H1 (cell line): ENCODE data around the gene RFPL2. TPM values are rescaled to one million over a fixed set of nuclear protein-coding genes. Genes with fewer than 3 reads are reported as not detected.

Experiments used
- CTCF ChIA-PET: fragments of 300-600 bp; sonication (Branson Sonifier 250); formaldehyde crosslinking; loops from one replicate; lab custom pipeline; 2021; ENCODE audit not compliant: partially characterized antibody; lab: Charles Lee
- POLR2A ChIA-PET: fragments of 300-600 bp; sonication (Branson Sonifier 250); formaldehyde crosslinking; loops from one replicate; lab custom pipeline; 2021; ENCODE audit warnings: inconsistent platforms; ENCODE audit not compliant: partially characterized antibody; lab: Charles Lee
- DNase-seq, 2 experiments: peaks; one replicate each; pipeline versions ENCODE4 v3.0.0 to v3.0.0-alpha.2; 2010 to 2022; ENCODE audit warnings: low spot score in 2 of 2, low read depth in 1 of 2, mixed read lengths in 1 of 2
- FAIRE-seq: peaks from 2 replicates; lab custom pipeline; 2011; peaks lifted over from hg19 to GRCh38; lab: Jason Lieb, UNC
- H2AFZ ChIP-seq: 2 replicates; pipeline ENCODE4 v1.8.1; 2012; ENCODE audit warnings: low read length, inconsistent platforms
- H2AK5ac ChIP-seq: 2 replicates; pipeline ENCODE4 v1.6.1; 2013; ENCODE audit warnings: low read depth, low read length
- H2BK120ac ChIP-seq: replicated peaks from 2 replicates; pipeline ENCODE3; 2013; ENCODE audit warnings: low read depth, low read length, inconsistent platforms
- H2BK12ac ChIP-seq: 2 replicates; pipeline ENCODE4 v1.6.1; 2013; ENCODE audit warnings: low read depth, low read length
- H2BK15ac ChIP-seq: 2 replicates; pipeline ENCODE4 v1.6.1; 2013; ENCODE audit warnings: low read length
- H2BK20ac ChIP-seq: 2 replicates; pipeline ENCODE4 v1.6.1; 2013; ENCODE audit warnings: low read length
- H2BK5ac ChIP-seq: 2 replicates; pipeline ENCODE4 v1.6.1; 2013; ENCODE audit warnings: low read depth, low read length
- H3K14ac ChIP-seq: 2 replicates; pipeline ENCODE4 v1.6.1; 2013; ENCODE audit warnings: inconsistent platforms; ENCODE audit not compliant: insufficient read length
- H3K18ac ChIP-seq: 2 replicates; pipeline ENCODE4 v1.6.1; 2013; ENCODE audit warnings: low read length; ENCODE audit errors: extremely low read depth
- H3K23ac ChIP-seq: 2 replicates; pipeline ENCODE4 v1.6.1; 2013; ENCODE audit warnings: inconsistent platforms; ENCODE audit not compliant: insufficient read length
- H3K23me2 ChIP-seq: 2 replicates; pipeline ENCODE4 v1.6.1; 2013; ENCODE audit warnings: low read depth, low read length
- H3K27ac ChIP-seq: 2 replicates; pipeline ENCODE4 v1.6.1; 2011; ENCODE audit warnings: low read depth, low read length, inconsistent platforms
- H3K27me3 ChIP-seq, 4 experiments: replicated peaks in 1 of 4; 1 replicate in 1 of 4; 2 replicates in 3 of 4; pipeline versions ENCODE4 v1.6.1 to v1.8.1; 2011 to 2013; ENCODE audit warnings: low read length in 3 of 4, mild to moderate bottlenecking in 3 of 4, inconsistent platforms in 2 of 4, mixed read lengths in 2 of 4, moderate library complexity in 1 of 4; ENCODE audit not compliant: control insufficient read depth in 3 of 4, insufficient read depth in 3 of 4; ENCODE audit errors: extremely low read depth in 1 of 4
- H3K36me3 ChIP-seq, 4 experiments: 2 replicates each; pipeline versions ENCODE4 v1.6.1 to v1.8.1; 2011 to 2013; ENCODE audit warnings: mild to moderate bottlenecking in 4 of 4, low read length in 3 of 4, moderate library complexity in 2 of 4, control low read depth in 1 of 4, inconsistent platforms in 1 of 4; ENCODE audit not compliant: insufficient read depth in 4 of 4, control insufficient read depth in 2 of 4
- H3K4ac ChIP-seq: replicated peaks from 2 replicates; pipeline ENCODE3; 2013; ENCODE audit warnings: low read length, low read depth, mixed read lengths, inconsistent platforms; ENCODE audit not compliant: insufficient read length
- H3K4me1 ChIP-seq, 4 experiments: replicated peaks in 1 of 4; 1 replicate in 1 of 4; 2 replicates in 3 of 4; pipeline versions ENCODE4 v1.6.1 to v1.8.1; 2011 to 2013; ENCODE audit warnings: low read length in 3 of 4, inconsistent platforms in 2 of 4, mixed read lengths in 1 of 4; ENCODE audit not compliant: insufficient read depth in 4 of 4, control insufficient read depth in 3 of 4
- H3K4me2 ChIP-seq, 2 experiments: 2 replicates each; pipeline versions ENCODE4 v1.6.1 to v1.8.1; 2011 to 2013; ENCODE audit warnings: low read depth in 2 of 2, low read length in 2 of 2, control low read depth in 1 of 2, inconsistent platforms in 1 of 2, mild to moderate bottlenecking in 1 of 2; ENCODE audit not compliant: insufficient read depth in 1 of 2
- H3K4me3 ChIP-seq, 4 experiments: fragments of 200-600, 300-600 bp in 1 of 4; sonication (generic), shearing (Covaris generic), sonication (Bioruptor Twin) in 1 of 4; 2 replicates each; pipeline versions ENCODE4 v1.5.1 to v1.8.1; 2011 to 2016; ENCODE audit warnings: low read length in 4 of 4, low read depth in 3 of 4, control low read depth in 2 of 4, inconsistent platforms in 2 of 4, mild to moderate bottlenecking in 2 of 4, mixed read lengths in 1 of 4, moderate library complexity in 1 of 4; ENCODE audit not compliant: insufficient read depth in 2 of 4; ENCODE audit errors: extremely low read depth in 1 of 4
- H3K56ac ChIP-seq: replicated peaks from 2 replicates; pipeline ENCODE3; 2013; ENCODE audit warnings: low read depth, mild to moderate bottlenecking, mixed read lengths, low read length, inconsistent platforms; ENCODE audit not compliant: insufficient read length
- H3K79me1 ChIP-seq: 2 replicates; pipeline ENCODE4 v1.6.1; 2013; ENCODE audit warnings: low read depth, low read length, control low read depth
- H3K79me2 ChIP-seq, 2 experiments: 2 replicates each; pipeline versions ENCODE4 v1.6.1 to v1.8.1; 2012 to 2013; ENCODE audit warnings: low read length in 2 of 2, mild to moderate bottlenecking in 2 of 2, inconsistent platforms in 1 of 2; ENCODE audit not compliant: insufficient read depth in 2 of 2, control insufficient read depth in 1 of 2
- H3K9ac ChIP-seq, 4 experiments: replicated peaks in 1 of 4; 1 replicate in 1 of 4; 2 replicates in 3 of 4; pipeline versions ENCODE4 v1.6.1 to v1.8.1; 2011 to 2013; ENCODE audit warnings: low read depth in 3 of 4, low read length in 3 of 4, control low read depth in 2 of 4, mild to moderate bottlenecking in 2 of 4, moderate library complexity in 2 of 4, inconsistent platforms in 1 of 4; ENCODE audit errors: extremely low read depth in 1 of 4
- H3K9me3 ChIP-seq, 2 experiments: 2 replicates each; pipeline versions ENCODE4 v1.6.1 to v1.8.1; 2012 to 2013; ENCODE audit warnings: mild to moderate bottlenecking in 2 of 2, moderate library complexity in 2 of 2, control low read depth in 1 of 2, inconsistent platforms in 1 of 2, low read depth in 1 of 2, low read length in 1 of 2, mixed read lengths in 1 of 2; ENCODE audit not compliant: insufficient read depth in 2 of 2
- H4K20me1 ChIP-seq, 2 experiments: replicated peaks in 1 of 2; 2 replicates each; pipeline versions ENCODE3 to v1.8.1; 2011 to 2013; ENCODE audit warnings: inconsistent platforms in 2 of 2, low read length in 2 of 2, mild to moderate bottlenecking in 1 of 2; ENCODE audit not compliant: insufficient read depth in 2 of 2, control insufficient read depth in 1 of 2
- H4K5ac ChIP-seq: 2 replicates; pipeline ENCODE4 v1.6.1; 2013; ENCODE audit warnings: low read length, low read depth, mixed read lengths, inconsistent platforms; ENCODE audit not compliant: insufficient read length
- H4K8ac ChIP-seq: 2 replicates; pipeline ENCODE4 v1.8.0; 2013; ENCODE audit warnings: mild to moderate bottlenecking, moderate library complexity, low read length, inconsistent platforms; ENCODE audit not compliant: insufficient read depth; ENCODE audit errors: extremely low read depth
- H4K91ac ChIP-seq: replicated peaks from 2 replicates; pipeline ENCODE3; 2013; ENCODE audit warnings: low read length, mixed read lengths, inconsistent platforms; ENCODE audit not compliant: insufficient read length
- EZH2 ChIP-seq: fragments of 200-600 bp; sonication (generic); IDR thresholded peaks from 2 replicates; pipeline ENCODE4 v1.7.1; 2012; ENCODE audit warnings: low read depth, mild to moderate bottlenecking, moderate library complexity, low read length, inconsistent platforms; ENCODE audit not compliant: severe bottlenecking
- FOSL1 ChIP-seq: IDR thresholded peaks from 2 replicates; pipeline ENCODE4 v1.6.1; 2011; ENCODE audit warnings: mild to moderate bottlenecking, low read depth, low read length, moderate library complexity; ENCODE audit not compliant: insufficient read depth
- GABPA ChIP-seq: IDR thresholded peaks from 2 replicates; pipeline ENCODE4 v1.6.1; 2011; ENCODE audit warnings: mild to moderate bottlenecking, low read length, moderate library complexity, borderline replicate concordance; ENCODE audit not compliant: insufficient read depth
- GTF2F1 ChIP-seq: IDR thresholded peaks from 2 replicates; pipeline ENCODE4 v1.6.1; 2012; ENCODE audit warnings: low read depth, low read length, improper control_type of control experiment, borderline replicate concordance
- RBBP5 ChIP-seq: IDR thresholded peaks from 2 replicates; pipeline ENCODE4 v1.7.1; 2012; ENCODE audit warnings: low read depth, mild to moderate bottlenecking, inconsistent platforms, low read length, moderate library complexity, borderline replicate concordance
- RNF2 ChIP-seq: fragments of 200-900, 300-1000 bp; sonication (generic); IDR thresholded peaks from 2 replicates; pipeline ENCODE4 v1.7.1; 2016; ENCODE audit warnings: borderline replicate concordance, low read depth, mild to moderate bottlenecking, antibody characterized with exemption, low read length; ENCODE audit not compliant: poor library complexity, severe bottlenecking; ENCODE audit errors: missing control alignments
- RXRA ChIP-seq: IDR thresholded peaks from 2 replicates; pipeline ENCODE4 v1.6.1; 2011; ENCODE audit warnings: low read depth, mild to moderate bottlenecking, low read length, moderate library complexity; ENCODE audit not compliant: insufficient read depth
- TAF1 ChIP-seq: IDR thresholded peaks from 2 replicates; pipeline ENCODE4 v1.6.1; 2011; ENCODE audit warnings: mild to moderate bottlenecking, low read depth, low read length
- WGBS, 2 experiments: shearing (Covaris generic) in 1 of 2; methylation state at CpG; one replicate each; pipeline versions ENCODE4 v1.1.6 to v1.1.7; 2013 to 2015; ENCODE audit warnings: low lambda C conversion rate in 2 of 2, mixed read lengths in 2 of 2, inconsistent platforms in 1 of 2, low coverage in 1 of 2, missing lambda C conversion rate in 1 of 2; ENCODE audit not compliant: insufficient replicate concordance in 2 of 2, insufficient coverage in 1 of 2, insufficient read length in 1 of 2; ENCODE audit errors: extremely low coverage in 1 of 2, missing lambda C conversion rate in 1 of 2; 5-methylcytosine and 5-hydroxymethylcytosine counted together
- long read RNA-seq, 2 experiments: library from RNA in 1 of 2; library from capped mRNA in 1 of 2; stranded (forward); transcript quantifications; one replicate each; pipeline ENCODE4 v2.0.0, GENCODE V29; 2021; ENCODE audit warnings: inconsistent platforms in 1 of 2
- polyA minus RNA-seq, 3 experiments: library from RNA; depleted of rRNA, polyadenylated mRNA; stranded (reverse); fragments of >200 nt; gene quantifications; 1 replicate in 2 of 3; 2 replicates in 1 of 3; pipeline ENCODE4 v1.2.3, GENCODE V29; 2011
- polyA plus RNA-seq, 7 experiments: library from polyadenylated mRNA; depleted of rRNA in 3 of 7; stranded (reverse) in 5 of 7; unstranded in 2 of 7; fragments of >200 nt in 5 of 7; fragments of 200-250 nt in 2 of 7; gene quantifications; 1 replicate in 5 of 7; 2 replicates in 1 of 7; 4 replicates in 1 of 7; pipeline versions ENCODE4 v1.2.1 to v1.2.3, GENCODE V29; 2011 to 2013; ENCODE audit warnings: missing spikeins in 2 of 7, mixed read lengths in 2 of 7
- total RNA-seq: library from RNA; stranded (reverse); fragmentation: NEBNext Ultra II Directional; extraction: Animal tissue kit (Norgen Biotek cat#: 25700); gene quantifications from 2 replicates; pipeline ENCODE4 v1.2.1, GENCODE V29; 2021

Gene RFPL2
- total RNA-seq (0.19 TPM in 1 of 2 replicates, not detected in the other), polyA plus RNA-seq (2011; rRNA removed) (0.05 and 0.15 TPM in 2 replicates), polyA minus RNA-seq (2011; rRNA and poly(A)+ RNA removed) (0.16 and 0.24 TPM in 2 replicates)
- 0.23 TPM for polyA plus RNA-seq (2011; cell fraction: cytosol; rRNA removed)
- 0.16 TPM for polyA plus RNA-seq (2011; cell fraction: nucleus; rRNA removed)
- 0.27 to 0.29 TPM (median 0.29 TPM) in 3 of 4 replicates, not detected in the other for polyA plus RNA-seq (2012, experiment 1 of 2)
- polyA plus RNA-seq (2012, experiment 2 of 2): not detected
- 0.12 TPM for polyA plus RNA-seq (2013, experiment 1 of 2)
- polyA plus RNA-seq (2013, experiment 2 of 2): 0.07 TPM
- not detected for polyA minus RNA-seq (2011; cell fraction: cytosol; rRNA and poly(A)+ RNA removed)
- not detected for polyA minus RNA-seq (2011; cell fraction: nucleus; rRNA and poly(A)+ RNA removed)
- long read RNA-seq, experiment 1: 0 reads
- long read RNA-seq, experiment 2: 0 reads

DNA sequence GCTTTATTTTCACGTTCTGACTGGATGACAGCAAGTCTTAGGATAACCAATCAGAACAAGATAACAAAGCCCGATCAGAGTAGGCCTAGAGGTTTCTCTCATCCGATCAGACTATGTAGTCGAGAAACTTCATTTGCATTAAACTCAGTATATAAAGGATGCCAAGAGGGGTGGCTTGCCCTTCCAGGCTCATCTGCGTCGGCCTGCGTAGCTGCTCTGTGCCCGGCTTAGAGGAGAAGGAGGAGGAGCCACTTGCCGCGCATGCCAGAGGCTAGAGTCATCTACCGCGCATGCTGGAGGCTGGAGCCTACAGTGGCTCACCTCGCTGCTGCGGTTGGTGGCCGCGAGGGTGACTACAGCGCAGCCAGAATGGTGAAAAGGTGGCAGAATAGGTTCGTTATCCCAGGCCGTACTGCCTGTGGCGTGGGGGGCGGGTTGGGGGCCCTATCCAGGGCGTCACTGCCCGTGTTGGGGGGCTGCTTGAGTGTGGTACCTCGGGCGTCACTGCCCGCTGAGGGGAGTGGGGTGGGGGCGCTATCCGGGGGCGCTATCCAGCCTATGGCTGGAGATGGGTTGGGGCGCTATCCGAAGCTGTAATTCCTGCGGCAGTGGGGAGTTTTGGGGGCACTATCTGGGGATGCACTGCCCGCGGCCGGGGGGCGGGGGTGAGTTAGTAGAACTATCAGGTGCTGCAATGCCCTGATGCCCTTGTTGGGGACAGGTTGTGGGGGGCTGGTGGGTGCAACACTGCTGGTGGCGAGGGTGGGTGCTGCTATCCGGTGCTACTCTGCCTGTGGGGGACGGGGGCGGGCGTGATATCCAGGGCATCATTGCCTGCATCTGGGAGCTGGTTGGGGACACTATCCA is at the start of gene RFPL2:
TSS of gene RFPL2 (minus strand) at position 218 of the 867 bp plus-strand sequence. CDS start 2,622 bp downstream, outside the sequence.
- H3K4me2 ChIP-seq: peak within 1 kb of the TSS; percentile 92 to 98
- no peak within 1 kb of the TSS for H3K23ac ChIP-seq
- TF ChIP-seq RNF2 (no peak), GABPA (no peak), RBBP5 (no peak), FOSL1 (no peak), TAF1 (no peak), GTF2F1 (no peak), EZH2 (no peak), RXRA (no peak)

More for the DNA sequence above, at the start of gene RFPL2:
- ChIA-PET CTCF (interaction anchor here (0.6 to 2.8 kb wide), 14 partner anchors 14 to 1481 kb away, joined by 3 to 14 read pairs (median 3); no protein-coding TSS in a partner anchor), POLR2A (no interaction called here)
- H2BK5ac ChIP-seq: no peak within 1 kb of the TSS
- H4K8ac ChIP-seq: no peak within 1 kb of the TSS; the same call in 1 of the 2 replicates
- H4K91ac ChIP-seq: no peak within 1 kb of the TSS
- no peak within 1 kb of the TSS for H3K56ac ChIP-seq
- H3K79me2 ChIP-seq: no peaks in the 10 kb centered on the region
- peaks cover 0 to 4% of the 10 kb centered on the region in 2 experiments for H4K20me1 ChIP-seq
- H4K5ac ChIP-seq: no peak within 1 kb of the TSS
- 0% methylated on average over 20 of the region's 41 CpGs; no CpG with 5 or more reads in 1 of the 2 experiments for WGBS, 2 experiments
- H3K27ac ChIP-seq: no peak within 1 kb of the TSS
- H3K79me1 ChIP-seq: no peaks in the 10 kb centered on the region
- H3K4ac ChIP-seq: no peak within 1 kb of the TSS
- no peak within 1 kb of the TSS for H2BK120ac ChIP-seq
- no peaks in the 10 kb centered on the region for H3K36me3 ChIP-seq
- H2BK12ac ChIP-seq: peak within 1 kb of the TSS; percentile 17; the same call in 1 of the 2 replicates
- peak within 1 kb of the TSS; percentile 41 to 61 (median 52) for H3K4me3 ChIP-seq
- no peak within 1 kb of the TSS for H3K14ac ChIP-seq
- H3K4me1 ChIP-seq: peaks cover 0 to 32% (median 15%) of the 10 kb centered on the region in 4 experiments; a peak in 5 of 7 replicates
- no peaks in the 10 kb centered on the region for H3K9me3 ChIP-seq
- no peak within 1 kb of the TSS for H2AK5ac ChIP-seq
- no peak within 1 kb of the TSS; a peak in 1 of 7 replicates for H3K9ac ChIP-seq
- peak in 1 of 2 experiments; percentile 79 for DNase-seq
- H2BK15ac ChIP-seq: 0 out of 2 replicates have a peak within 1 kb of the TSS, but pooled peaks have one; percentile 16
- no peak within 1 kb of the TSS for H2BK20ac ChIP-seq
- H3K27me3 ChIP-seq: peaks cover 19 to 47% (median 41%) of the 10 kb centered on the region in 4 experiments
- FAIRE-seq: peak; percentile 55
- H2AFZ ChIP-seq: peak within 1 kb of the TSS; percentile 80; the same call in 1 of the 2 replicates
- H3K18ac ChIP-seq: no peak within 1 kb of the TSS; the same call in 1 of the 2 replicates
- peaks cover 20% of the 10 kb centered on the region for H3K23me2 ChIP-seq
